Gastrocnemius medialis (tissue), 4 donors: Measurements from ENCODE around the gene IFI30.

ENCODE experiments used
- CTCF ChIP-seq, 5 experiments: fragments of 450-650 bp in 3 of 5; fragments of 200-600 bp in 2 of 5; sonication (generic) in 2 of 5; IDR thresholded peaks in 4 of 5; conservative IDR thresholded peaks in 1 of 5; 1 replicate in 4 of 5; 2 replicates in 1 of 5; pipeline ENCODE4 v1.5.1; 2016 to 2019; ENCODE audit warnings: antibody characterized with exemption in 5 of 5, mild to moderate bottlenecking in 3 of 5, moderate library complexity in 3 of 5
- POLR2A ChIP-seq, 2 donors: fragments of 450-650 bp; IDR thresholded peaks; one replicate each; pipeline ENCODE4 v1.6.1; 2017; ENCODE audit warnings: antibody characterized with exemption in 2 of 2, mild to moderate bottlenecking in 2 of 2, moderate library complexity in 2 of 2

- TF ChIP-seq CTCF (IDR thresholded peaks at IDR 0.05 in 4 of 5, conservative IDR thresholded peaks at IDR 0.05 in 1 of 5) (no peak), POLR2A (IDR thresholded peaks at IDR 0.05) (no peak)
Observed at GRCh38 chr19:18128044-18128443, 45.6 kb upstream of the IFI30 start.
